Liver (tissue), 3 donors: Measurements from ENCODE around the gene POLN.
"Not testable (repeated sequence)": the region's sequence is repeated elsewhere in the genome, so short reads cannot be mapped to it uniquely, and the experiment has no call there.

Source experiments
- ATF3 ChIP-seq: IDR thresholded peaks from 2 replicates; pipeline ENCODE4 v1.6.1; 2016; ENCODE audit warnings: antibody characterized with exemption
- CTCF ChIP-seq: fragments of 150-350 bp; IDR thresholded peaks from 2 replicates; pipeline ENCODE4 v1.5.1; 2017; ENCODE audit warnings: improper control_type of control experiment, low read depth, low read length; ENCODE audit not compliant: missing input control
- GABPA ChIP-seq, 2 donors: IDR thresholded peaks in 1 of 2; conservative IDR thresholded peaks in 1 of 2; 2 replicates each; pipeline ENCODE4 v1.6.1; 2016; ENCODE audit warnings: antibody characterized with exemption in 2 of 2, mild to moderate bottlenecking in 1 of 2, moderate library complexity in 1 of 2
- HNF4G ChIP-seq: IDR thresholded peaks from 2 replicates; pipeline ENCODE4 v1.6.1; 2016; ENCODE audit warnings: antibody characterized with exemption
- JUND ChIP-seq, 2 donors: IDR thresholded peaks; 2 replicates each; pipeline ENCODE4 v1.6.1; 2016; ENCODE audit warnings: antibody characterized with exemption in 2 of 2
- REST ChIP-seq: IDR thresholded peaks from 2 replicates; pipeline ENCODE4 v1.6.1; 2016; ENCODE audit warnings: antibody characterized with exemption, mild to moderate bottlenecking
- TAF1 ChIP-seq: conservative IDR thresholded peaks from 2 replicates; pipeline ENCODE4 v1.6.1; 2016; ENCODE audit warnings: antibody characterized with exemption, mild to moderate bottlenecking
- YY1 ChIP-seq: IDR thresholded peaks from 2 replicates; pipeline ENCODE4 v1.6.1; 2016; ENCODE audit warnings: antibody characterized with exemption, mild to moderate bottlenecking
- ZBTB33 ChIP-seq: IDR thresholded peaks from 2 replicates; pipeline ENCODE4 v1.6.1; 2016; ENCODE audit warnings: antibody characterized with exemption
- TF ChIP-seq, protein P1 (sequence below): IDR thresholded peaks from 2 replicates; pipeline ENCODE4 v1.6.1; 2016; ENCODE audit warnings: antibody characterized with exemption
- donor health status: healthy.
- donor health status: healthy.

- not testable (repeated sequence) for TF ChIP-seq CTCF; GABPA (IDR thresholded peaks at IDR 0.05 in 1 of 2, conservative IDR thresholded peaks at IDR 0.05 in 1 of 2); ZBTB33; ATF3; TAF1; REST; HNF4G; JUND (IDR thresholded peaks at IDR 0.05); YY1
- TF ChIP-seq, protein P1, sequence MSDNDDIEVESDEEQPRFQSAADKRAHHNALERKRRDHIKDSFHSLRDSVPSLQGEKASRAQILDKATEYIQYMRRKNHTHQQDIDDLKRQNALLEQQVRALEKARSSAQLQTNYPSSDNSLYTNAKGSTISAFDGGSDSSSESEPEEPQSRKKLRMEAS = not testable (repeated sequence)
Measured at GRCh38 chr4:2031161-2031560, 210.8 kb downstream of the POLN start.
